Activated gamma-delta T cell treated with Interleukin-2 at 50 U/mL for 16 hours (primary cell): ENCODE measurements around the gene OMG.
"Not testable (repeated sequence)": the region's sequence is repeated elsewhere in the genome, so short reads cannot be mapped to it uniquely, and the experiment has no call there.

ENCODE experiments used
- DNase-seq: peaks from one replicate; pipeline ENCODE4 v3.0.0-alpha.2; 2020

Gene OMG

GRCh38 chr17:31308372-31309334, 11.6 kb upstream of the OMG start:
- DNase-seq, result no peak

GRCh38 chr17:31307640-31308039, 10.6 kb upstream of the OMG start:
- DNase-seq, result no peak

GRCh38 chr17:31299624-31300023, 2.6 kb upstream of the OMG start:
- DNase-seq, result no peak

- no peak for DNase-seq
Observed at GRCh38 chr17:31296142-31296541, 897 bp downstream of the OMG start.

GRCh38 chr17:31295489-31295871, 1.6 kb downstream of the OMG start:
- DNase-seq, result no peak

GRCh38 chr17:31294820-31295488, 2.1 kb downstream of the OMG start:
- no peak for DNase-seq

- no peak for DNase-seq
Observed at GRCh38 chr17:31294231-31294630, 2.8 kb downstream of the OMG start.

- DNase-seq, result no peak
Observed at GRCh38 chr17:31293581-31293980, 3.5 kb downstream of the OMG start.

GRCh38 chr17:31291820-31292219, 5.2 kb downstream of the OMG start:
- no peak for DNase-seq

- no peak for DNase-seq
Observed at GRCh38 chr17:31289790-31290189, 7.2 kb downstream of the OMG start.

- not testable (repeated sequence) for DNase-seq
Observed at GRCh38 chr17:31287932-31288331, 9.1 kb downstream of the OMG start.

GRCh38 chr17:31286587-31286986, 10.5 kb downstream of the OMG start:
- no peak for DNase-seq

- DNase-seq, result no peak
Observed at GRCh38 chr17:31283841-31284240, 13.2 kb downstream of the OMG start.

- DNase-seq, result no peak
Observed at GRCh38 chr17:31281061-31281460, 16.0 kb downstream of the OMG start.

- no peak for DNase-seq
Observed at GRCh38 chr17:31279401-31279800, 17.6 kb downstream of the OMG start.

GRCh38 chr17:31275116-31275515, 21.9 kb downstream of the OMG start:
- no peak for DNase-seq

GRCh38 chr17:31274252-31274651, 22.8 kb downstream of the OMG start:
- no peak for DNase-seq

- DNase-seq, result no peak
Observed at GRCh38 chr17:31273516-31273915, 23.5 kb downstream of the OMG start.

GRCh38 chr17:31272803-31273202, 24.2 kb downstream of the OMG start:
- no peak for DNase-seq

- no peak for DNase-seq
Observed at GRCh38 chr17:31272236-31272635, 24.8 kb downstream of the OMG start.

GRCh38 chr17:31269578-31269983, 27.5 kb downstream of the OMG start:
- DNase-seq, result no peak

GRCh38 chr17:31269036-31269577, 27.9 kb downstream of the OMG start:
- DNase-seq, result no peak

GRCh38 chr17:31266042-31266441, 31.0 kb downstream of the OMG start:
- DNase-seq, result no peak

- DNase-seq, result not testable (repeated sequence)
Observed at GRCh38 chr17:31262923-31263322, 34.1 kb downstream of the OMG start.
